ENCODE data around the gene ZNF830. TPM values are rescaled to one million over a fixed set of nuclear protein-coding genes. Genes with fewer than 3 reads are reported as not detected.

The ZNF830 gene
- total and polyA plus RNA-seq, 2 of the 13 experiments (the other 11 are each of a cell fraction or from before 2014, with no cell fraction given): 6.1 to 19.0 TPM

DNA sequence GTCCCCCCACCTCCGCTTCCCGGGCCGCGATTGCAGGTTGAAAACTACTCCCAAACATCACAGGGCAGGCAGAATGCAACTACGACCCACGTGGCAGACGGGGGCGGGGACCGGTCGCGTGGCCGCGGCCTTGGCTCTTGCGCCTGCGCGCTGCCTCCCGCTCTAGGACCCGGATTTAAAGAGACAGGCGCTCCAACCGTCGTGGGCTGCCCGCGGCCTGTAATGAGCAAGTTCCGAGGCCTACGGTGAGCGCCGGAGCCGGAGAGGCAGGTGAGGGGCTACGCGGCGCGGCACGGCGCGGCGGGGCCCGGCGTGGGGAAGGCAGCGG is 19.0 kb downstream of the ZNF830 start, which contains the start of gene LIG3 (continued):
- TF ChIP-seq AFF4 (CRISPR knock-in tag; IDR thresholded peaks at IDR 0.05) (no peak), SP5 (CRISPR knock-in tag; IDR thresholded peaks at IDR 0.05; ENCODE audit: borderline replicate concordance, low read depth) (peak; percentile 87), SALL2 (CRISPR knock-in tag; IDR thresholded peaks at IDR 0.05) (no peak), ZNF589 (CRISPR knock-in tag; conservative IDR thresholded peaks at IDR 0.05) (no peak), CENPT (CRISPR knock-in tag; IDR thresholded peaks at IDR 0.05; ENCODE audit: low read depth) (no peak), ERF (CRISPR knock-in tag; IDR thresholded peaks at IDR 0.05) (peak; percentile 69; the same call in 1 of the 2 replicates), GATAD1 (CRISPR knock-in tag; IDR thresholded peaks at IDR 0.05) (peak; percentile 70), MAFF (IDR thresholded peaks at IDR 0.05; ENCODE audit: low read depth, low read length) (no peak), ZNF552 (CRISPR knock-in tag; IDR thresholded peaks at IDR 0.05; ENCODE audit: borderline replicate concordance) (no peak), ZNF460 (CRISPR knock-in tag; IDR thresholded peaks at IDR 0.05; ENCODE audit: borderline replicate concordance) (no peak), CHD4 (IDR thresholded peaks at IDR 0.05; ENCODE audit: borderline replicate concordance, low read length) (no peak), CREBL2 (CRISPR knock-in tag; IDR thresholded peaks at IDR 0.05; ENCODE audit: borderline replicate concordance) (0 out of 2 replicates have a peak, but pooled peaks have one; percentile 31), SUZ12 (IDR thresholded peaks at IDR 0.05; ENCODE audit: low read depth, low read length) (no peak)
- TF ChIP-seq, protein P1, sequence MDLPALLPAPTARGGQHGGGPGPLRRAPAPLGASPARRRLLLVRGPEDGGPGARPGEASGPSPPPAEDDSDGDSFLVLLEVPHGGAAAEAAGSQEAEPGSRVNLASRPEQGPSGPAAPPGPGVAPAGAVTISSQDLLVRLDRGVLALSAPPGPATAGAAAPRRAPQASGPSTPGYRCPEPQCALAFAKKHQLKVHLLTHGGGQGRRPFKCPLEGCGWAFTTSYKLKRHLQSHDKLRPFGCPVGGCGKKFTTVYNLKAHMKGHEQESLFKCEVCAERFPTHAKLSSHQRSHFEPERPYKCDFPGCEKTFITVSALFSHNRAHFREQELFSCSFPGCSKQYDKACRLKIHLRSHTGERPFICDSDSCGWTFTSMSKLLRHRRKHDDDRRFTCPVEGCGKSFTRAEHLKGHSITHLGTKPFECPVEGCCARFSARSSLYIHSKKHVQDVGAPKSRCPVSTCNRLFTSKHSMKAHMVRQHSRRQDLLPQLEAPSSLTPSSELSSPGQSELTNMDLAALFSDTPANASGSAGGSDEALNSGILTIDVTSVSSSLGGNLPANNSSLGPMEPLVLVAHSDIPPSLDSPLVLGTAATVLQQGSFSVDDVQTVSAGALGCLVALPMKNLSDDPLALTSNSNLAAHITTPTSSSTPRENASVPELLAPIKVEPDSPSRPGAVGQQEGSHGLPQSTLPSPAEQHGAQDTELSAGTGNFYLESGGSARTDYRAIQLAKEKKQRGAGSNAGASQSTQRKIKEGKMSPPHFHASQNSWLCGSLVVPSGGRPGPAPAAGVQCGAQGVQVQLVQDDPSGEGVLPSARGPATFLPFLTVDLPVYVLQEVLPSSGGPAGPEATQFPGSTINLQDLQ (CRISPR knock-in tag; IDR thresholded peaks at IDR 0.05): no peak
- TF ChIP-seq, protein P2, sequence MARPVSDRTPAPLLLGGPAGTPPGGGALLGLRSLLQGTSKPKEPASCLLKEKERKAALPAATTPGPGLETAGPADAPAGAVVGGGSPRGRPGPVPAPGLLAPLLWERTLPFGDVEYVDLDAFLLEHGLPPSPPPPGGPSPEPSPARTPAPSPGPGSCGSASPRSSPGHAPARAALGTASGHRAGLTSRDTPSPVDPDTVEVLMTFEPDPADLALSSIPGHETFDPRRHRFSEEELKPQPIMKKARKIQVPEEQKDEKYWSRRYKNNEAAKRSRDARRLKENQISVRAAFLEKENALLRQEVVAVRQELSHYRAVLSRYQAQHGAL (CRISPR knock-in tag; IDR thresholded peaks at IDR 0.05; ENCODE audit: not compliant biosample characterization): no peak
- TF ChIP-seq, protein P3, sequence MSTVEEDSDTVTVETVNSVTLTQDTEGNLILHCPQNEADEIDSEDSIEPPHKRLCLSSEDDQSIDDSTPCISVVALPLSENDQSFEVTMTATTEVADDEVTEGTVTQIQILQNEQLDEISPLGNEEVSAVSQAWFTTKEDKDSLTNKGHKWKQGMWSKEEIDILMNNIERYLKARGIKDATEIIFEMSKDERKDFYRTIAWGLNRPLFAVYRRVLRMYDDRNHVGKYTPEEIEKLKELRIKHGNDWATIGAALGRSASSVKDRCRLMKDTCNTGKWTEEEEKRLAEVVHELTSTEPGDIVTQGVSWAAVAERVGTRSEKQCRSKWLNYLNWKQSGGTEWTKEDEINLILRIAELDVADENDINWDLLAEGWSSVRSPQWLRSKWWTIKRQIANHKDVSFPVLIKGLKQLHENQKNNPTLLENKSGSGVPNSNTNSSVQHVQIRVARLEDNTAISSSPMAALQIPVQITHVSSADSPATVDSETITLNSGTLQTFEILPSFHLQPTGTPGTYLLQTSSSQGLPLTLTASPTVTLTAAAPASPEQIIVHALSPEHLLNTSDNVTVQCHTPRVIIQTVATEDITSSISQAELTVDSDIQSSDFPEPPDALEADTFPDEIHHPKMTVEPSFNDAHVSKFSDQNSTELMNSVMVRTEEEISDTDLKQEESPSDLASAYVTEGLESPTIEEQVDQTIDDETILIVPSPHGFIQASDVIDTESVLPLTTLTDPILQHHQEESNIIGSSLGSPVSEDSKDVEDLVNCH (CRISPR knock-in tag; IDR thresholded peaks at IDR 0.05): no peak
